ENCODE results near the gene C4orf50. TPM values are rescaled to one million over a fixed set of nuclear protein-coding genes. Genes with fewer than 3 reads are reported as not detected.

The C4orf50 gene
- total RNA-seq, 4 donors from 2014 or later: 0.14 to 4.9 (median 0.32) TPM; not detected in 1

- in situ Hi-C loops (cut with MboI; ENCODE audit: low pct_ligation_motif_present in 1 of 4, low pct_unique_long_range_greater_than_20kb in 1 of 4, low sequenced_read_pairs in 3 of 4) (no loop called here), intact Hi-C loops (cut with DNase I; ENCODE audit: low total_unique reads) (no loop called here)
- 50% methylated on average over 3 of the region's 3 CpGs; no CpG with 5 or more reads in 1 of the 2 donors for WGBS, 2 donors (ENCODE audit: low coverage in 1 of 2)
- H3K4me3 ChIP-seq: no peak overlapping the region
- DNase-seq: no peak
- no peak for TF ChIP-seq POLR2A (IDR thresholded peaks at IDR 0.05)
- TF ChIP-seq POLR2AphosphoS5 (IDR thresholded peaks at IDR 0.05): no peak
- TF ChIP-seq EP300 (IDR thresholded peaks at IDR 0.05; ENCODE audit: low read depth): no peak
- no peak for TF ChIP-seq CTCF (IDR thresholded peaks at IDR 0.05)
- no peak overlapping the region for H3K27ac ChIP-seq
- H3K4me1 ChIP-seq: peaks cover 0 to 26% (median 15%) of the 10 kb centered on the region in 4 donors
- H3K9me3 ChIP-seq: no peaks in the 10 kb centered on the region
- peaks cover 52% of the 10 kb centered on the region for H3K27me3 ChIP-seq
- H3K36me3 ChIP-seq: no peaks in the 10 kb centered on the region
These were observed 132.5 kb downstream of the C4orf50 start for GRCh38 chr4:5885733-5886132.

GRCh38 chr4:5884796-5885195 lies 133.4 kb downstream of the C4orf50 start:
- Histone ChIP-seq H3K9me3 (no peaks in the 10 kb centered on the region), H3K4me3 (no peak overlapping the region), H3K27me3 (peaks cover 42% of the 10 kb centered on the region), H3K27ac (no peak overlapping the region), H3K36me3 (no peaks in the 10 kb centered on the region), H3K4me1 (peaks cover 0 to 19% (median 15%) of the 10 kb centered on the region in 4 donors)
- in situ Hi-C loops (cut with MboI; ENCODE audit: low pct_ligation_motif_present in 1 of 4, low pct_unique_long_range_greater_than_20kb in 1 of 4, low sequenced_read_pairs in 3 of 4) (no loop called here), intact Hi-C loops (cut with DNase I; ENCODE audit: low total_unique reads) (no loop called here)
- 69 to 81% methylated on average over 6 to 7 of the region's 7 CpGs for WGBS, 2 donors (ENCODE audit: low coverage in 1 of 2)
- no peak for DNase-seq
- TF ChIP-seq POLR2AphosphoS5 (IDR thresholded peaks at IDR 0.05) (no peak), EP300 (IDR thresholded peaks at IDR 0.05; ENCODE audit: low read depth) (no peak), CTCF (IDR thresholded peaks at IDR 0.05) (no peak), POLR2A (IDR thresholded peaks at IDR 0.05) (no peak)

- Histone ChIP-seq H3K27me3 (peaks cover 33% of the 10 kb centered on the region), H3K4me3 (no peak overlapping the region), H3K27ac (no peak overlapping the region), H3K4me1 (peaks cover 0 to 19% (median 15%) of the 10 kb centered on the region in 4 donors), H3K9me3 (no peaks in the 10 kb centered on the region), H3K36me3 (no peaks in the 10 kb centered on the region)
- DNase-seq: no peak
- WGBS, 2 donors (ENCODE audit: low coverage in 1 of 2): 33 to 73% methylated on average over 1 of the region's 1 CpG
- no peak for TF ChIP-seq EP300 (IDR thresholded peaks at IDR 0.05; ENCODE audit: low read depth)
- no peak for TF ChIP-seq POLR2AphosphoS5 (IDR thresholded peaks at IDR 0.05)
- no peak for TF ChIP-seq POLR2A (IDR thresholded peaks at IDR 0.05)
- no peak for TF ChIP-seq CTCF (IDR thresholded peaks at IDR 0.05)
- intact Hi-C loops (cut with DNase I; ENCODE audit: low total_unique reads) (no loop called here), in situ Hi-C loops (cut with MboI; ENCODE audit: low pct_ligation_motif_present in 1 of 4, low pct_unique_long_range_greater_than_20kb in 1 of 4, low sequenced_read_pairs in 3 of 4) (no loop called here)
These were observed 134.3 kb downstream of the C4orf50 start for GRCh38 chr4:5883916-5884315.

GRCh38 chr4:5882947-5883346 lies 135.3 kb downstream of the C4orf50 start:
- TF ChIP-seq EP300 (IDR thresholded peaks at IDR 0.05; ENCODE audit: low read depth) (no peak), CTCF (IDR thresholded peaks at IDR 0.05) (no peak), POLR2AphosphoS5 (IDR thresholded peaks at IDR 0.05) (no peak), POLR2A (IDR thresholded peaks at IDR 0.05) (no peak)
- 67 to 80% methylated on average over 1 to 3 of the region's 3 CpGs for WGBS, 2 donors (ENCODE audit: low coverage in 1 of 2)
- no peaks in the 10 kb centered on the region for H3K36me3 ChIP-seq
- H3K4me3 ChIP-seq: no peak overlapping the region
- H3K27me3 ChIP-seq: peaks cover 24% of the 10 kb centered on the region
- in situ Hi-C loops (cut with MboI; ENCODE audit: low pct_ligation_motif_present in 1 of 4, low pct_unique_long_range_greater_than_20kb in 1 of 4, low sequenced_read_pairs in 3 of 4): no loop called here
- H3K27ac ChIP-seq: no peak overlapping the region
- intact Hi-C loops (cut with DNase I; ENCODE audit: low total_unique reads): no loop called here
- no peak for DNase-seq
- peaks cover 0 to 9% (median 7%) of the 10 kb centered on the region in 4 donors for H3K4me1 ChIP-seq
- H3K9me3 ChIP-seq: no peaks in the 10 kb centered on the region
